Lower lobe of right lung (tissue), 2 donors: Measurements from ENCODE around the gene FSIP1. TPM values are rescaled to one million over a fixed set of nuclear protein-coding genes. Genes with fewer than 3 reads are reported as not detected.

ENCODE experiments used
- ATAC-seq, 2 donors: fragments of 200-7000 bp; cut with Tn5 transposase; one replicate each; pipeline ENCODE4 v1.9.1; 2020 to 2022; ENCODE audit warnings: mild to moderate bottlenecking in 2 of 2, moderate library complexity in 2 of 2
- DNase-seq: peaks from one replicate; pipeline ENCODE4 v3.0.0-alpha.2; 2020
- H3K27ac ChIP-seq: fragments of 200-600 bp; one replicate; pipeline ENCODE4 v1.8.0; 2022
- H3K27me3 ChIP-seq: fragments of 200-600 bp; one replicate; pipeline ENCODE4 v1.8.0; 2022; ENCODE audit warnings: low read depth
- H3K36me3 ChIP-seq: fragments of 200-600 bp; one replicate; pipeline ENCODE4 v1.8.0; 2022; ENCODE audit warnings: mild to moderate bottlenecking
- H3K4me1 ChIP-seq: fragments of 200-600 bp; one replicate; pipeline ENCODE4 v1.8.0; 2022
- H3K4me3 ChIP-seq: fragments of 200-600 bp; one replicate; pipeline ENCODE4 v1.8.0; 2022; ENCODE audit warnings: mild to moderate bottlenecking
- H3K9me3 ChIP-seq: fragments of 200-600 bp; one replicate; pipeline ENCODE4 v1.8.0; 2022
- CTCF ChIP-seq: fragments of 200-600 bp; IDR thresholded peaks from one replicate; pipeline ENCODE4 v1.8.0; 2022; ENCODE audit warnings: antibody characterized with exemption, mild to moderate bottlenecking
- intact Hi-C: fragments of 100-400 bp; cut with DNase I; formaldehyde crosslinking; loops from one replicate; pipeline ENCODE4 v1.11.0; 2022
- total RNA-seq: library from RNA; stranded (reverse); fragmentation: NEBNext Ultra II Directional; extraction: Animal tissue kit (Norgen Biotek cat#: 25700); gene quantifications from one replicate; pipeline ENCODE4 v1.2.1, GENCODE V29; 2021
- donor health status: DM: no; HTN: yes; CAD: no; lungs with severe emphysema.

FSIP1 gene
- total RNA-seq, 1 donor from 2014 or later, result 2.0 TPM

GRCh38 chr15:39608185-39609139 is 174.2 kb downstream of the FSIP1 start:
- H3K36me3 ChIP-seq, result no peaks in the 10 kb centered on the region
- TF ChIP-seq CTCF, result no peak
- H3K27ac ChIP-seq, result no peak overlapping the region

GRCh38 chr15:39605146-39605545 is 177.5 kb downstream of the FSIP1 start:
- intact Hi-C loops, result no loop called here
- no peak for DNase-seq
- H3K4me3 ChIP-seq, result no peak overlapping the region
- H3K4me1 ChIP-seq, result no peaks in the 10 kb centered on the region
- H3K27me3 ChIP-seq, result no peaks in the 10 kb centered on the region
- peaks cover 6% of the 10 kb centered on the region for H3K9me3 ChIP-seq
- H3K36me3 ChIP-seq, result no peaks in the 10 kb centered on the region
- H3K27ac ChIP-seq, result no peak overlapping the region
- no peak for ATAC-seq
- TF ChIP-seq CTCF, result no peak

More at GRCh38 chr15:39608185-39609139, 174.2 kb downstream of the FSIP1 start:
- Histone ChIP-seq H3K27me3 (no peaks in the 10 kb centered on the region), H3K4me3 (no peak overlapping the region), H3K4me1 (no peaks in the 10 kb centered on the region), H3K9me3 (peaks cover 22% of the 10 kb centered on the region)
- intact Hi-C loops, result no loop called here
- ATAC-seq (no peak), DNase-seq (no peak)

- Histone ChIP-seq H3K4me1 (no peaks in the 10 kb centered on the region), H3K9me3 (no peaks in the 10 kb centered on the region), H3K4me3 (no peak overlapping the region), H3K36me3 (no peaks in the 10 kb centered on the region), H3K27ac (no peak overlapping the region), H3K27me3 (no peaks in the 10 kb centered on the region)
- no peak for DNase-seq
- no peak for TF ChIP-seq CTCF
- no peak for ATAC-seq
- intact Hi-C loops, result no loop called here
These were observed 180.5 kb downstream of the FSIP1 start for GRCh38 chr15:39602143-39602542.

GRCh38 chr15:39599871-39600270 is 182.8 kb downstream of the FSIP1 start:
- Histone ChIP-seq H3K36me3 (peaks cover 17% of the 10 kb centered on the region), H3K27ac (no peak overlapping the region), H3K9me3 (no peaks in the 10 kb centered on the region), H3K27me3 (no peaks in the 10 kb centered on the region), H3K4me1 (no peaks in the 10 kb centered on the region), H3K4me3 (no peak overlapping the region)
- intact Hi-C loops, result no loop called here
- ATAC-seq (no peak), DNase-seq (no peak)
- TF ChIP-seq CTCF, result no peak

- peak in 1 of 2 donors; percentile 14 for ATAC-seq
- no peak for DNase-seq
These were observed 183.4 kb downstream of the FSIP1 start for GRCh38 chr15:39598958-39599845.

More at GRCh38 chr15:39598958-39599845, 183.4 kb downstream of the FSIP1 start:
- Histone ChIP-seq H3K36me3 (peaks cover 24% of the 10 kb centered on the region), H3K27ac (no peak overlapping the region), H3K9me3 (no peaks in the 10 kb centered on the region), H3K4me3 (no peak overlapping the region), H3K4me1 (no peaks in the 10 kb centered on the region), H3K27me3 (no peaks in the 10 kb centered on the region)
- no peak for TF ChIP-seq CTCF
- intact Hi-C loops, result no loop called here
